ENCODE results near the gene DDAH1.

Gene DDAH1

GRCh38 chr1:85440612-85441011, 24.3 kb downstream of the DDAH1 start:
- DNase-seq (ENCODE audit: low read depth) = no peak

- DNase-seq (ENCODE audit: low read depth) = no peak
These were observed 26.6 kb downstream of the DDAH1 start for GRCh38 chr1:85438353-85438752.

- no peak for DNase-seq (ENCODE audit: low read depth)
These were observed 27.8 kb downstream of the DDAH1 start for GRCh38 chr1:85437139-85437538.

DNA sequence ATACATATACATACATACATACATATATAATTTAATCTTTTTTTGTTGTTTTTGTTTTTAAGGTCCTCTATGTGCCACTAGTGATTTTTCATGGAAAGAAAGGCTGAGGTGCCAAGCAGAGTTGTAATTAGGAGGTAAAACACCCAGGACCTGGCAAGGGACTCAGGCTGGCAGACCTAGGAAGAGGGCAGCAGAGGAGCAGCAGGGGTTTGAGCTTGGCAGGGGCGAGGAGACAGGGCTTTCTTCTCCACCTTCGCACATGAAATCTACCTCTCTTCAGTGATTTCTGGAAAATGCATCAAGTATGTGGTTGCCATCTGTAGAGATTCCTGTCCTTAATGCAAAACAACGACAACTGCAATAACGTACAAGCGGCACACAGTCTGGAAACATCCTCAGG, 31.9 kb downstream of the DDAH1 start:
- no peak for DNase-seq (ENCODE audit: low read depth)

GRCh38 chr1:85428471-85429089, 36.4 kb downstream of the DDAH1 start:
- no peak for DNase-seq (ENCODE audit: low read depth)

DNA sequence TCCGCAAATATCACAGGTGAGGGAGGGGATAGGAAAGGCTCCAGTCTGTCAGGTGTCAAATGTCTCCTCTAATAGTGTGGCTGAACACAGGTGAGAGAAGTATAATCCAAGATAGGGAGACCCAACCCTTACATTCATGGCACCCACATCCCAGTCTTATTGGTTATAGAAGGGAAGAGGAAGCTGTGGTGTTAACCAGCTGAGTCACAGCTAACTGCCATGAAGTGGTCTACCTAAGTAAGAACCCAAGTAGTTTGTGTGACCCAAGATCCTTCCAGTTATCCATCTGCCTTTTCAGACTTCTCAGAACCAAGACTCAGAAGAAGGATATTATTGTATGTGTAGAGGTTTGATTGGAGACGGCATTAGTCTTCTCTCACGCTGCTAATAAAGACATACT, 37.1 kb downstream of the DDAH1 start:
- DNase-seq (ENCODE audit: low read depth) = no peak

- no peak for DNase-seq (ENCODE audit: low read depth)
These were observed 37.6 kb downstream of the DDAH1 start for GRCh38 chr1:85427331-85427730.

GRCh38 chr1:85421179-85421578, 43.8 kb downstream of the DDAH1 start:
- DNase-seq (ENCODE audit: low read depth) = no peak

DNA sequence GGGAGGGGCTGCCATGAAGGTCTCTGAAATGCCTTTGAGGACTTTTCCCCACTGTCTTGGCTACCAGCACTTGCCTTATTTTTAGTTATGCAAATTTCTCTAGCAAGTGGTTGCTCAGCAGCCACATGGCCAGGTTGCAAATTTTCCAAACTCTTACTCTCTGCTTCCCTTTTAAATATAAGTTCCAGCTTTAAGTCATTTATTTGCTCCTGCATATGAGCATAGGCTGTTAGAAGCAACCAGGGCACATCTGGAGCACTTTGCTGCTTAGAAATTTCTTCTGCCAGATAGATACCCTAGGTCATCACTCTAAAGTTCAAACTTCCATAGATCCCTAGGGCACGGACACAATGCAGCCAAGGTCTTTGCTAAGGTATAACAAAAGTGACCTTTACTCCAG, 44.8 kb downstream of the DDAH1 start:
- no peak for DNase-seq (ENCODE audit: low read depth)

- DNase-seq (ENCODE audit: low read depth) = no peak
These were observed 47.1 kb downstream of the DDAH1 start for GRCh38 chr1:85417876-85418275.

- DNase-seq (ENCODE audit: low read depth) = no peak
These were observed 47.9 kb downstream of the DDAH1 start for GRCh38 chr1:85417017-85417416.

DNA sequence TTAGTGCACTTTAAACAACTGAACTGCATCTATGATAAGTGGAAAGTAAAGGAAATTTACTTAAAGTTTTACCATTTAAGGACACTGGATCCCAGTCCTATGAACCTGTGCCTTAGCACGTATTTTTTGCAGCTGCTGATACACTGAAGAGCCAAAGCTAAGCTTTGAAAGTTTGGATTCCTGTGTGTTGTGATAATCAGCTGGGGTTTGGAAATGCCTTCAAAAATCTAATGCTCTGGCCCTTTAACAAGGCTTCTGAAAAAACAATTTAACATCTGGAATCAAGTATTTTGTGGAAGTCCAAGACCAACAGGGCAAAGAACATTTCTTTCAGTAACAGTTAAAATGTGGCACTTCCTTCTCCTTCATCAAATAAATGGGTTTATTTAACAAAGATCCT, 51.8 kb downstream of the DDAH1 start:
- DNase-seq (ENCODE audit: low read depth) = no peak

- no peak for DNase-seq (ENCODE audit: low read depth)
These were observed 53.2 kb downstream of the DDAH1 start for GRCh38 chr1:85411567-85412305.

GRCh38 chr1:85409516-85409915, 55.4 kb downstream of the DDAH1 start:
- no peak for DNase-seq (ENCODE audit: low read depth)

GRCh38 chr1:85407746-85408377, 57.1 kb downstream of the DDAH1 start:
- DNase-seq (ENCODE audit: low read depth) = no peak

- DNase-seq (ENCODE audit: low read depth) = peak; percentile 74
These were observed 57.9 kb downstream of the DDAH1 start for GRCh38 chr1:85406887-85407533.

- no peak for DNase-seq (ENCODE audit: low read depth)
These were observed 58.9 kb downstream of the DDAH1 start for GRCh38 chr1:85406081-85406480.

GRCh38 chr1:85404408-85404807, 60.6 kb downstream of the DDAH1 start:
- DNase-seq (ENCODE audit: low read depth) = no peak

- DNase-seq (ENCODE audit: low read depth) = peak; percentile 40
These were observed 66.4 kb downstream of the DDAH1 start for GRCh38 chr1:85398391-85399064.

GRCh38 chr1:85397490-85398032, 67.4 kb downstream of the DDAH1 start:
- DNase-seq (ENCODE audit: low read depth) = no peak

GRCh38 chr1:85396194-85396593, 68.8 kb downstream of the DDAH1 start:
- DNase-seq (ENCODE audit: low read depth) = no peak

DNA sequence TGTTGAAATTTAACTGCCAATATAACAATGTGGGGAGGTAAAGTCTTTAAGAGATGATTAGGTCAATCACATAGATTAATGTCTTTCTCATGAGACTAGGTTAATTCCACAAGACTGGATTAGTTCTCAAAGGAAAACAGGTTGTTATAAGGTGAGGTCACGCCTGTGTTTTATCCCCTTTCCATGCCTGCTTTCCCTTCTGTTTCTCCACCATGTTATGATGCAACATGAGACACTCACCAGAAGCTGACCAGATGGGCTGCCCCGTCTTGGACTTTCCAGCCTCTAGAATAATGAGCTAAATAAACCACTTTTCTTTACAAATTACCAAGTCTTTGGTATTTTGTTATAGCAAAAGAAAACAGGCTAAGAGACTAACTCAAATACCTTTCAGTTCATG, 70.8 kb downstream of the DDAH1 start:
- no peak for DNase-seq (ENCODE audit: low read depth)

Data from HS-5 (cell line).